HG03175 (cell line): ENCODE measurements around the gene RHEBL1.

ENCODE experiments used
- ATAC-seq: cut with Tn5 transposase; IDR thresholded peaks from one replicate; pipeline ENCODE4 v1.9.1; 2021; ENCODE audit warnings: mild to moderate bottlenecking, moderate library complexity; ENCODE audit not compliant: unreplicated experiment

Gene RHEBL1

DNA sequence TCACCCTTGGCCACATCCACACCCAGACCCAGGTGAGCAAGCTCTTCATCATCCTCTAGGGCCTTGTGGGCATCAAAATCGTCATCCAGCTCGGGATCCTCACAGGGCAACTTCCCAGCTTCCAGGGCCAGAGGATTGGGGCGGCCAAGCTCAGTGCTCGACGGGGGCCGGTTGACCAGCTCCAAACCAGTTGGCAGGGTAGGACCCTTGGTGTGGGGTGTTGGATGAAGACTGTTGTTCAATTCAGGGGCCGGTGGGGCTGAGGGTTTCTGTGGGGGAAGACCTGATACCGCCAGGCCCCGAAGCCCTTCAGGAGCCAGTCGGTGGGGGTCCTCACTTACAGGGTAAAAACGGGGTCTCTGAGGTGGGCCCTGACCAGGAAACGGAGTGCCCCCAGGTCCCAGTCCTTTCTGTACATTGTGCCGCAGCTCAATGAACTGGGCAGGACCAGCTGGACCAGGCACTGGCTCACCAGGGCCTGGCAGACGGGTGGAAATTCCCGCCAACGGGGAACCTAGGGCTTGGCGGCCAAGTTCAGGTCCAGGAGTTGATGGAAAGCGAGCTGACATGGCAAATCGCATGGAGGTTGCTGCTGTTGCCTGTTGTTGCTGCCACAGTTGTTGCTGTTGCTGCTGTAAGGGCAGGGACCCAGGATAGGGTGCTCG is 31.4 kb downstream of the RHEBL1 start:
- no peak for ATAC-seq

DNA sequence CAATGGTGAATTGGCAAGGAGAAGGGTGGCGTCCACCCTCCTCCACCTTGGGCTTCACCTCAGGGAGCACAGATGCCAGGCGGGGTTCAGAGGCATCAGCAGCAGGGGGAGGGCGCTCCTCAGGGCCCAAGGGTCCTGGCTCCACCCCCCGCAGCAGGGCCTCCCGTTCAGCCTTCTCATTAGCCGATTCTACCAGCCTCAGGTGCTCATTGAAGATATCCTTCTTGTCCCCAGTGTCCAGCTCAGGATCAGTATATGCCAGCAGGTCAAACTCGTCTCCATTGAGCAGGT is 31.9 kb downstream of the RHEBL1 start:
- no peak for ATAC-seq

DNA sequence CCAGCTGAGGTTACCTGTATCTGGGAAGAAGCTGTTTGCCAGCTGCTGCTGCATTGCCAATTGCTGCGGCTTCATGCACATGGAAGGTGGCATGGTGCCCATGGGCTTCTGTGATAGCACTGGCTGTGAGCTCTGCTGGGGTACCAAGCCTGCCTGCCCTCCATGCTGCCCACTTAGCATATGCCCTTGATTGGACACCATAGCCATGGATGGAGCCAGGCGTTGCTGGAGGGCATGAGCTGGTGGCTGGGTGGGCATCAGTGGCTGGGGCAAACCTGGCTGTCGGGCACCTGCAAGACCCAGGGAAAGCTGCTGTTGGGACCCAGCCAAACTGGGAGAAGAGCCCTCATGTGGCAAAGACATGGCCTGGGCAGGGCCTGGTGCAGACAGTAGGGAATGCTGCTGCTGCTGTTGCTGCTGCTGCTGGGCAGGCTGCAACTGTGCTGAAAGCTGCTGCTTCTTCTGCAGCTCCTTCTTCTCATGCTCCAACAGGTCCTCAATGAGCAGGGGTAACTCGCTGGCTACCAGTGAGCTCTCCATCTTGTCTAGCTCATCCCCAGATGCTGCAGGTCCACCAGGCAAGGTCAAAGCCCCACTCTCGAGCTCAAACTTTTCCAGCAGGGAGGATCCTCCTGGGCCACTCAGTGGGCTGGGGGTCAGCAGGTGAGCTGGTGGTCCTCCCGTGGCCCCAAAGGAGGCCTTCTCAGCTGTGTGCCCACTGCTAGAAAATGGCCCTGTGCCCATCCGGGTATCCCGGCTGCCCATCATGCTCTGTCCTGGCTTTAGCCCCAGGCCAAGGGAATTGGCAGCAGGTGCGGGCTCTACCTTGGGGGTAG is 32.5 kb downstream of the RHEBL1 start:
- no peak for ATAC-seq

DNA sequence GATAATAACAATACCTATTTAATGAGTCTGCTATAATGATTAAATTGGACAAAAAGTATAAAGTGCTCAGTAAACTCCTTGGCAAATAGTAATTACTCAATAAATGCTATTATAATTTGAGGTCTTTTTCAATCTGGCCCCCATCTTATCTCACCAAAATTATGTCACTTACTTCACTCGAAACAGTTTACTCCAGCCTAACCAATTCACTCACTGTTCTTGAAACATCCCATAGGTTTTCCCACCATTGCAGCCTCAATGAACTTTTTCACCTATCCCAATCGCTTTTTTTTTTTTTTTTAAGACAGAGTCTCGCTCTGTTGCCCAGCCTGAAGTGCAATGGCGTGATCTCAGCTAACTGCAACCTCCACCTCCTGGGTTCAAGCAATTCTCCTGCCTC is 33.8 kb downstream of the RHEBL1 start:
- no peak for ATAC-seq

DNA sequence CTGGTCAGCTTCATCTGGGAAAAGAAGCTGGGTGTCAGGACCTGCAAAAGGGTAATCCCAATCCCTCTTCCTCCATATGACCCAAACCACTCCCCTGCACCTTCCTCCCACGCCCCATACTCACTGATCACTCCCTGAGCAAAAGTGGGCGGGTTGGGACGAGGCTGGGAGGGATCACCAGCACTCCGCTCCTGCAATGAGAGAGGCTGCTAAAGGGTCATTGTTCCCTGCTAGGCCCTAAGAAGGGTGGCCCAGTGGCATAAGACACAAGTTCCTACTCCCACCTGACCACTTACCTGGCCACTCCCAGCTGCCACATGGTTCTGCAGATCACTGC is 35.5 kb downstream of the RHEBL1 start:
- no peak for ATAC-seq

DNA sequence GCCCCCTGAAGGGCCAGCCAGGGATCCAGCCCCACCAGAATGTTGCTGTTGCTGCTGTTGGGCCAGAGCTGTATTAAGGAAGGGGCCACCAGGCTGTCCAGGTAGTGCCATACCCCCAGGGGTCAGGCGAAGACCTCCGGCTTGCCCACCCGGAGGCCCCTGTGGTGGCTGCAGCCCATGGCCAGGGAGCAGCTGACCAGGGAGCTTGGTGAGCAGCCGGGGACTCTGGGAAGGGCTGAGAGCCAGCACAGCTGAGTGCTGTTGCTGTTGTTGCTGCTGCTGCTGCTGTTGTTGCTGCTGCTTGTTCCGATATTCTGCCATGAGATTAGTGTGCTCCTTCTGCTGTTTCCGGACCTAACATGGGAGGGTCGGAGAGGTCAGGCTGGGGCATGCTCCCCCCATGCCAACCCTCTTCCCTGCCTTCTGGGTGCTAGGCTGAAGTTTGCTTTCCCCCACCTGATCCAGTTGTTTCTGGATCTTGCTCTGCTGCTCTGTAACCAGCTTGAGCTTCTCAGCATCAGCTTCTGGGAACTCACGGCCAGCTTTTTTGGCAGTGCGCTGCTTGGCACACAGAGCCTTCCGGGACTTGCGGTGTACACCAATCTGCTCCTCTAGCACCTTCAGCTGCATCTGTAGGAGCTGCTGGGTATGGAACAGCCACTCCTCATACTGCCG is 36.0 kb downstream of the RHEBL1 start:
- no peak for ATAC-seq

DNA sequence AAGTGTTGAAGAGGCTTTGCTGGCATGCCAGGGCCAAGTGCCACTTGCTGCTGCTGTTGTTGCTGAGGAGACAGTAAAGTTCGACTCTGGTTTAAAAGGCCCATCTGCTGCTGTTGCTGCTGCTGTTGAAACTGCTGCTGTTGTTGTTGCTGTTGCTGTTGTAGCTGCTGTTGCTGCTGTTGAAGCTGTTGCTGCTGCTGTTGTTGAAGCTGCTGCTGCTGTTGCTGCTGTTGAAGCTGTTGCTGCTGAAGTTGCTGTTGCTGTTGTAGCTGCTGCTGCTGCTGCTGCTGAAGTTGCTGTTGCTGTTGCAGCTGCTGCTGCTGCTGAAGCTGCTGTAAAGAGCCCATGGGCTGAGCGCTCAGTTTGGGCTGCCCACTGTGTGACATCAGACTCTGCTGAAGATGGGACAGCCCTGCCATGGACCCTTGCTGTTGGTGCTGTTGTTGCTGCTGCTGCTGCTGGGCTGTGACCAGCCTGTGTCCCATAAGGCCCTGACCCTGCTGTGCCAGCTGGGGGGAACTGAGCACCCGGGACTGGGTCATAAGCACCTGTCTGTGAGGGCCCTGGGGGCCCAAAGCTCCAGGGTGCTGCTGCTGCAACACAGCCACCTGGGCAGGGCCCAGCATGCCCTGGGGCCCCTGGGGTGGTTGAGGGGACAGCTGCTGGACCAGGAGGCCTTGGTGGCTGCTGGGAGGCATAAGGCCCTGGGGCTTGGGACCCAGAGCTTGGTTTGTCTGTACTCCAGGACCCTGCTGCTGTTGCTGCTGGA is 36.9 kb downstream of the RHEBL1 start:
- no peak for ATAC-seq

DNA sequence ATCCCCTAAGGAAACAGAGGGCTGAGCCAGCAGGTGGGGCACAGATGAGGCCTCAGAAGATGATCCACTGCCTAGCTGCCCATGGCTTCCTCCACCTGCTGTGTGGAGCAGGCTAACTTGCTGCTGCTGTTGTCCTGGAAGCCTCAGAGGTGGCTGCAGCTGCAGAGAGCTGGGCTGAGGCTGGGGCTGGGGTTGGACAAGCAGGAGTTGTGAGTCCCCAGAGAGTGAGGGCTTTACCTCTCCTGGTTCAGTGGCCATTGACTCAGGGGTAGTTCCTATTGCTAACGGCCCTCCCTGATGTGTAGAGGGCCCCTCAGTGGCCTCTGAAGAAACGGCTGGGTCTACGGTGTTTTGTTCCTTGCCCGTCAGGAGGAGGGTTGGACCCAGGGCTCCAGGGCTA is 37.5 kb downstream of the RHEBL1 start:
- ATAC-seq, result no peak

DNA sequence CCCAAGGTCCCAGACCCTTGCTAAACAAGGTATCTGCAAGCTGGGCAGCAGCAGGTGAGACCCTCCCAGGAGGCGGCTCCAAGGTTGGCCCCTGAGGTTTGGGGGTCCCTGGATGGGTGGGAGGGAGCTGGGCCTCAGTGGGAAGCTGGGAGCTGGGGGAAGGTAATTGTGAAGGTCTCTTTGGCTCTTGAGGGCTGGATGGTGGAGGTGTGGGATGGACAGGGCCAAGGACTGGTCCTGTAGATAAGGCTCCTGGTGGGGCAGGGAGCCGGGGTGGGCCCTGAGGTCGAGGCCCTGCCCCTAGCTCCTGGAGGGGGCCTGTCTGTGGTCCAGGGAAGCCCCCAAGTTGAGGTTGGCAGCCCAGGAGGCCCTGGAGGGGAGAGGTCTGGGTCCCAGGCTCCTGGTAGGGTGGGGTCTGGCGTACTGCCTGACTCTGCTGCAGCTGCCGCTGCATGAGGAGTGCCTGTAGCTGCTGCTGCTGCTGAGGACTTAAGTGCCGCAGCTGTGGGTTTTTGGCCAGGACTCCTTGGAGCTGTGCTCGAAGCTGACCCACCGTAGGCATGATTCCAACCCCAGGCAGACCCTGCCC is 38.1 kb downstream of the RHEBL1 start:
- no peak for ATAC-seq

DNA sequence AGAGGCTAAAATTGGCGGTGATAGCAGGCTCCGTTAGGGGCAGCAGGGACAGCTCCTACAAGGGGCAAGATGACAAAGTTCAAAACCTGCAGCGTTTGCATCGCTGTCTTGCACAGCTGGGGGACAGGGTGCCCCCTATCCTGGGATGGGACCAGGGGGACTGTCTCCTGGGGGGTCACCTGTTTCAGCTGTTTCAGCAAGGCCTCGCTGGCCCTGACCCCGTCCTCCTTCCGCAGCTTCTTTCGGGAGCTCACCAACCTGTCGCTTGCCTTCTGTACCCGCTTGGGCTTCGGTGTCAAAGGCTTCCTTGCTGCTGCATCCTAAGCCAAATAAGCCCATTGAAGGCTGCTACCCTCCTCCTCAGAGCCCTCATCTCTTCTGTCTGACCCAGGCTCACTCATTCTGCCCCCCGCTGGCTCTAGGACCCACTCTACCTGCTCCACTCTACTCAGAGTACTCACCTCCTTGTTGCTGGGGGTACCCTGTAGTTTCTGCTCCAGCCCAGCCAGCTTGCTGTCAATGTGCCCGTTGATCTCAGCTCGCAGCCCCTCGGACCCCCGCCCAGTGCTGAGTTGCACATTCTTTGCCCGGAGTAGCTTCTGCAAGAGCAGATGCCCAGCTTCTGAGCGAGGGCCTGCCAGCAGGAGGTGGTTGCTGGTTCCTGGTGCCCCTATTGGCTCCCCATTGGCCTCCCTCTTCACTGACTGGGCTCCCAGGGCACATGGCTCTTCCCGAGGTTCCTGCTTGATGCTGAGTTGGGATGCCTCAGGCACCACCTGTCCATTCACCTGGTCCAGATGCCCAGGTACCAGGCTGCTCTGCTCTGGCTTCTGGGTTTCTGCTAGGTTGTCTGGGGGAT is 38.8 kb downstream of the RHEBL1 start:
- no peak for ATAC-seq

DNA sequence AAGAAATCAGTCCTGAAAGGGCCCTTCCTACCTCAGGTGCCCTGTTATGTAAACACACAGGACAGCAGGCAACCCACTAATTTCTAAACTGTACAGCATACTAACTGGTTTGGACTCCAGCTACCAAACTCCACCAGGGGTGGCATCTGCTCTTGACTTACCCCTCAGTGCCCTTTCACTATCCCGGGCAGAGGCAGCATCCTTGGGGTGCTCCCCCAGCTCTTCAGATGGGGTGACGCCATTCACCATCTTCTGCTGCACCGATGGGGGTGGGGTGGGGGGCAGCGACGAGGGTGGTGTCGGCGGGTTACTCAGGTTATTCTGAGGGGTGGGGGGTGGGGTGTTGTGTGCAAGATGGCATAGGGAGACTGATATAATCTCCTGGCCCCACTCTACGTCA is 39.7 kb downstream of the RHEBL1 start:
- ATAC-seq, result no peak

DNA sequence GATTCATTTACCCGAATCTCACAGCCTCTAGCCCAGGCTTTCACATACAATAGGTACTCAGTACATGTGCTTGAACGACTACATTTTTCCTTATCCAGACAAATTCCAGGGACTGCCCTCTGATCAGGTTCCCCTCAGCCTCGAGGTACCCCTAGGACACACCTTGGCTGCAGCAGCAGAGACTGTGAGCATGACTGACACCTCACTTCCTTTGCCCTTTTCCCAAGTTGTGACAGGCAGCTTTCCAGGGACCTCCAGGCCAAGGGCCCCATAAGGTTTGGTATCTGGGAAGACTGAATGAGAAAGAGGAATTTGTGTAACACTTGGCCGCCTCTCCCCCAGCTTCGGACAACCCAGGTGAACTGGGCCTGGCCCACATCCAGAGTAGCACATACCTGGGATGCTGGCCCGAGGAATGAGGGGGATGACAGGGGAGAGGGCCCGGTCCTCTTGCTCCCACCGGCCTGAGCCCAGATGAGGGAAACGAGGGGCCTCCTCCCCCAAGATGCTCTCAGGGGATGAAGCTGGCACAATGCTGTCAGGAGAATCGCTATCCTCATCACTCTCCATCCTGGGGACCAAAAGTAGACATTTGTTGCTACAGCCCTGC is 41.0 kb downstream of the RHEBL1 start:
- ATAC-seq, result no peak

DNA sequence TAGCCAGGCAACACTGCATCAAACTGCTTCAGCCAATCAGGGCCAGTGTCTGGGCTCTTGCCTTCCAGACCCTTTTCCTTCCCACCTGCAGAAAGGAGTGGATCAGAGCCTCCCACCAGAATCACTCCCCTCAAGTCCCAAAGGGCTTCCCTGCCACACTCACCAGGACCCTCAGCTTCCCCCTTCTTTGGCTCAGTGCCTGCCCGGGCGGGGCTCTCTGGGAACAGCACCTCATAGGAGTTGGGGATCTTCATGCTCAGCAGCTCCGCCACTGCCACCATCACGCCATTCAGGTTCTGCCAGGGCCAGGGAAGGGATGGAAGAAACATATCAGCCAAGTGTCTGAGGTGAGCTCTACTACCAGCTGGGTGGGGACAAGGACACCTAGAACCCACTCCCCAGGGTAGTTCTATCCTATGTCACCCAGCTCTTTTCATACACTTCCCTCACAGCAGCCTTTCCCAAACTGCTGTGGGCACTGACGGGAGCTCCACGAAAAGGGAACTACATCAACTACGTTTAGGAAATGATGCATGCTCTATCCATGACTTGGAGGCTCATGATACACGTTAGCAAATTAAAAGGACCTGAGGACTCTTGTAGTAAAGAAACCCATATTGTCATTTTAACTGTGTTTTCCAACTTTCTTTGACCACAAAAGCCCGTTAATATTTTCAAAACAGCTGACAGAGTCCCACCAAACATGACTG is 41.8 kb downstream of the RHEBL1 start:
- no peak for ATAC-seq

DNA sequence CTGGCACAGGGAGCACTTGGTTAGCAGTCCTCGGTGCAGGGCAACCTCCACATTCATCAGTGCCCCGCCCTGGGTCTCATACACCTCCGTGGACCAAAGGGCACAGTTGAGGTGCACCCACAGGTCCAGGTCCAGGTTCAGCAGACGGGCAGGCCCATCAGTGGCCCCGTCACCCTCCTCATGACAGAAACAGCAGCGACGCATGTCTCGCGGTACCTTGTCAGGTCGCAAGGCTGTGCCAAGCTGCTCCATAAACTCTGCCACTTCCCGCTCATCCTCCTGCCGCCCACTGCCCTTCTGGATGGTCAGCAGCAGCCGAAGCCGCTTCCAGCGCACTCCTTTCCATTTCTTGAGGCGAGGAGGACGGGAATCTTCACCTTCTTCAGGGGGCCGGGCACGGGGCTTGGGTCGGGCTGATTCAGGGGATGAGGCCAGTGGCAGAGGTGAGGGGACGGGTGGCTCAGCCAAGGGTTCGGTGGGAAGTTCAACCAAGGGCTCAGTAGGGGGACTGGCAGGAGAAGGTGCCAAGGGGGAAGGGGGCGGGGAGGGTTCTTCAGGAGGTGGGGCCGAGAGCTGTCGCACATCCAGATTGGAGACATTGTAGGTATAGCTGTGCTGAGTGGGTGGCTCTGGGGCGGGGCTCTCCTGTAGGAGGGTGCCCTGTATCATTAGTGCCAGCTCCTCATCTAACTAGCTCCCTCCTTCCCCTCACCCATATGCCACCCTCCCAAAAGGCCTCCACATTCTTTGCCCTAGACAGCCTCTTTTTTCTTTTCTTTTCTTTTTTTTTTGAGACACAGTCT is 42.9 kb downstream of the RHEBL1 start:
- no peak for ATAC-seq

DNA sequence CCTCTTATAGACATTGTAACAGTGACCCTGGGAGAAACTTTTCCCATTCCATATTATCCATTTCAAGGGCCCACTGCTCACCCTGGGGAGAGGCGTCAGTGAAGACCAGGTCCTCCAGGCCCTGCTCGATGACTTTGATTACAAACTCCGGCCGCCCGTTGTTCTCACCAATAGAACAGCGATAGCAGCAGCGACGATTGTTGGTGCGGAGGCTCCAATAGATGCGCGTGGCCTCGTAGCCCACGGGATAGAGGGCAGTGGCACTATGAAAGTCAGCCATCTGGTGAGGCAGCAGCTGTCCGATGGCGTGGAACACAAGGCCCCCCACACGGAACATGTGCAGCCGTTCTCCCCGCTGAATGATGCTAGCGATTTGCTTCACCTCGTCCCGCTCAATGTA is 43.7 kb downstream of the RHEBL1 start:
- ATAC-seq, result no peak

DNA sequence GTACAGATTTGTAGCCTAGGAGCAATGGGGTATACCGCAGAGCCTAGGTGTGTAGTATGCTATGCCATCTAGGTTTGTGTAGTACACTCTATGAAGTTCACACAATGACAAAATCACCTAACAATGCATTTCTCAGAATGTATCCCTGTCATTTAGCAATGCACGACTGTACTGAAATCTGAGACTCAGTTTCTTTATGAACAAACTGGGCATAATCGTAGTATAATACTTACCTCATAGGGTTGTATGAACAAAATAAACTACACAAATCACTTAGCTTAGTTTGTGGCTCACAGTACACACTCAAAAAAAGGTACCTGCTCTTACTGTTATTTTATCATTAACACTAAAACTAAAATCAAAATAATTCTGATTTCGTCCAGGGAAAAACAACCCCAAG is 44.3 kb downstream of the RHEBL1 start:
- ATAC-seq, result no peak

DNA sequence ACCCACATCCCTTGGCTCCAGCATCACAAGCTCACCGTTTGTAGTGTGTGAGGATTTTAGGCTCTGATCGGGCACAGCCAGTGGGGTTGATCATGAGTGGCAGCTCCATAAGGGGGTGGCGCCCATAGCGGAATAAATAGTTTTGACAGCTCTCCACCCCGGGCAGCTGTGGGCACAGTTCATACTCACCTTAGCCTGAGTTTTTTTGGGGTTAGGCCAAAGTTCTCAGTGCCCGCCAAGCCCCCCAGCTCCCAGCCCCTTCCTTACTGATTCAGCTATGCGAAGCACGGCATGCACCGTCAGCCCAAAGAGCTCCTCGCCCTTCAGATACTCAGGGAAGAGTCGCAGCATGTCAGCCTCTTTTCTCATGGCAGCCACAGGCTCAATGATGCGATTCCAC is 45.2 kb downstream of the RHEBL1 start:
- no peak for ATAC-seq

DNA sequence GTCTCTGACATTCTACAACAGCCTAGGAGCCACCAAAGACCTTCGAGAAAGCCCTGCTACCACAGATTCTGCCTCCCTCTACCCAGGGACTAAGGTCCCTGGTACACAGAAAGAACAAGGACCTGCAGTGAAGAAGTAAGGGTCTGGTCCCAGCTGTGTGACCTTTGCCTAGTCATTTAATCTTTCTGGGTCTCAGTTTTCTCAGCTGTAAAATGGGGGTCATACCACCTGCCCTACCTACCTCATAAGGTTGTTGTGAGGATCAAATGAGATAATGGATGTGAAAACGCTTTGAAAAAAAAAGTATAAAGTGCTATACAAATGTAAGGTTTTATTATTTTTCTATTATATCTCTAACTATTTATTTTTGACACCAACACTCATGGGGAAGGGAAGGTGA is 46.0 kb downstream of the RHEBL1 start:
- ATAC-seq, result no peak
